CD4-positive, alpha-beta T cell treated with Interleukin-6 at 100 ng/mL for 8 hours (primary cell): Measurements from ENCODE around the gene OR4D1.

Source experiments
- DNase-seq: peaks from one replicate; pipeline ENCODE4 v3.0.0-alpha.2; 2020; ENCODE audit warnings: mixed read lengths, low spot score

The OR4D1 gene

DNA sequence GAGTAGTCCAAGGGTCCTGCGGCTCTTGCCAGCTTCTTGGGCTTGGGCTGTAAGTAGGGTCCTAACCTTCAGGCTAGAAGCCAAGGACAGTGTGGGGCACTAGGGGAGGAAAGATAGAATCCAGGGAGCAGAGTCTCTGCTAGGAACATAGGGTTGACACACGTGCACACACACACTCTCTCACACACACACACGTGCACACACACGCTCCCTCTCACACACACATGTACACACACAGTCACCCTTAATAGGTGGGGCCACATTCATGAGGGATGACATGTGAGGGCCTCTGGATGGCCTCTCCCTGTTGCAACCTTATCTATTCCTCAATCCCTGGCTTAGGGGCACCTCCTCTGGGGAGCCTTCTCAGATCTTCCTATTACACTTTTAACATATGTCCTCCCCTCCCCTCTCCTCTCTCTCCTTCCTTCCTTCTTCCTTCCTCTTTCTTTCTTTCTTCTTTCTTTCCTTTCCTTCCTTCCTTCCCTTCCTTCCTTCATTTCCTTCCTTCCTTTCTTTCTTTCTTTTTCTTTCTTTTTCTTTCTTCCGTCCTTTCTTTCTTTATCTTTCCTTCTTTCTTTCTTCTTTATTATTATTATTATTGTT, 47.4 kb downstream of the OR4D1 start:
- no peak for DNase-seq

DNA sequence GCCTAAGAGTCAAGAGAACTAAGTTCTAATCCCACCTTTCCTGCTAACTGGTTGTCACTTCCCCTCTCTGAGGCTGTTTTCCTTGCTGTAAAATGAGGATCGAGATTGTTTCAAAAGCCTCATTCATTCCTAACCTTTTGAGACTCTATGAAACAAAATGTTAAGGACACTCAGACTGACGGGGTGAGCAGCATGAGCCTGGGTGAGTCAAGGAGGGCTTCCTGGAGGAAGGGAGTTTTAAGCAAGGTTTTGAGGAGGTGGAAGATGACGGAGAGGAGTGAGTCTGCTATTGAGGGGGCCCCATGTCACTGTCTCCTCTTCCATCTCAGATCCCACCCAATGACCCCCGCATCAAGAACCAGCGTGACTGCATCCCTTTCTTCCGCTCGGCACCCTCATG, 48.4 kb downstream of the OR4D1 start:
- DNase-seq: no peak

DNA sequence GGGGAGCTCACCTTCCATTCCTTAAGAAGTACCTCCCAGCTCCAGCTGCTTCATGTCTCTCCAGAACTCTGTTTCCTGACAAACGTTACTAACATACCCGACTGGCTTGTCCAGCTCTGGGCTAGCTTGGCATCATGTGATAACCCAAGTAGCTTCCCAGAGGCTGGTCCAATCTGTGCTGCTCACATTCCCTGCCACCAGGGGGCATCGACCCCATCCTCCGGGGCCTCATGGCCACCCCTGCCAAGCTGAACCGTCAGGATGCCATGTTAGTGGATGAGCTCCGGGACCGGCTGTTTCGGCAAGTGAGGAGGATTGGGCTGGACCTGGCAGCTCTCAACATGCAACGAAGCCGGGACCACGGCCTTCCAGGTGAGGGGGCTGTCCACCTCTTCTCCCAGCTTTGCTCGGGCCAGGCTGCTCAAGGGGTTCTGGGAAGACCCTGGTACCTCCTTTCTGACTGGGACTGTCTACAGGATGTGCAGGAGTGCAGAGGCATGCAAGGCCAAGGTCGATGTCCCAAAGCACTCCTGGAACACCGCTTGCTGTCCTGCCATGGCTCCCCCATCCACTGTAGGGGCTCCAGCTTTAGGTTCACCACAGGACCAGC, 51.9 kb downstream of the OR4D1 start:
- DNase-seq: peak; percentile 46

DNA sequence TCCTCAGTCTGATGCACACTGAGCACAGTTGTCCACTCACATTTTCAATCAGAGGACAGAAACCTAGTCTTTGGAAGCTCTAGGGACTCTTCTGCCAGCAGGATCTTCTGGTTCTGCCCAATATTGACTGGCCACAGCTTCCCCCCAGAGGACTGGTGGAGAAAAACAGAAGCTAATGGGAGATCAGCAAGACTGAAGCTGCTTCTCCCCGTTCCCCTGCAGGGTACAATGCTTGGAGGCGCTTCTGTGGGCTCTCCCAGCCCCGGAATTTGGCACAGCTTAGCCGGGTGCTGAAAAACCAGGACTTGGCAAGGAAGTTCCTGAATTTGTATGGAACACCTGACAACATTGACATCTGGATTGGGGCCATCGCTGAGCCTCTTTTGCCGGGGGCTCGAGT, 54.7 kb downstream of the OR4D1 start:
- no peak for DNase-seq

DNA sequence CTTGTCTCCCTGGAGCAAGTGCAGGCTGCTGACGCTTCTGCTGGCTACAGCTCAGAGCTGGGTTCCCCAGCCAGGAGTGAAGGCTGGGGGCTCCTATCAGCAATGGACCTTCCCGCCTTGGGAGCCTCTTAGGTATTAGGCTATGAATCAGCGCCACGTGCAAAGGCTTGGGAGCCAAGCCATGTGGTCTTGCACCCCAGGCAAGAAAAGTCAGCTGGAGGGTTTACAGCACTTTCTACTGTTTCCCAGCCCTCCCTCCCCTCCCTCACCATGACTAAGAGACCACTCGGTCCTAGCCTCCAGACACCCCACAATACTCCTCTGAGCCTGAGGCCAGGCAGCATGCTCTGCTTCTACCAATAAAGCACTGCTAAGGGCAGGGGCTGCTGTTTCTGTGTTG, 56.6 kb downstream of the OR4D1 start:
- no peak for DNase-seq

DNA sequence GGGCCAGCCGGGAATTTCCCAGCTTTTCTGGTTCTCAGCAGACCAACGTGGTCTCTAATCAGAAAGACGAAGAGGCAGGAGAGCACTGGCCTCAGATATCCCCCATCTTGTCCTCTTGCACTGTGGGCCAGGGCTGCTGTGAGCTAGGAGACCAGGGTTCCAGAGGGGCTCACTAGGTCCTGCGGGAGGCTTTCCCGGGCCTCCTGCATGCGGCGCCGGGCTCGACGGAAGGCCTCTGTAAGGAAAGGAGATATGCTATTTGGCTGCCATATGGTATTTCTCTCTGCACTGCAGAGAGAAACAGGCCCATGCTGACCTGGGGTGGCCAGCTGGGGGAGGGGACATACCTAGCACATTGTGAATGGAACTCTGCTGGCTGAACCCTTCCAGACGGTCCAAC, 57.8 kb downstream of the OR4D1 start:
- no peak for DNase-seq

DNA sequence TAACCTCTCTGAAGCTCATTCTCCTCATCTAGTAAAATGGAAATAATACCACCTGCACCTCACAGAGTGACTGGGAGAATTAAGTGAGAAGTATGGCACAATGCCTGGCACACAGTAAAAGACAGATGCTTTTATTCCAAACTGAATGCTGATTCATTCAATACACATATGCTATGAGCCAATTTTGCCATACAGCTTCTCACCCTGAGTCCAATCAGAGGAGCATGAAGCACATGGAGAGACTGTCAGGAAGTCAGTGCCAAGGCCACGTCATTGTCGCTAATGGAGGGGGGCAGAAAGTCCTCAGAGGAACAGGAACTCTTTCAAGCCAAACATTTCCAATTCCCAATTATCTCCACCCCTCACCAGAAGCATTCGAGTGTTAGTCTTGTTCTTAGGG, 59.3 kb downstream of the OR4D1 start:
- no peak for DNase-seq

DNA sequence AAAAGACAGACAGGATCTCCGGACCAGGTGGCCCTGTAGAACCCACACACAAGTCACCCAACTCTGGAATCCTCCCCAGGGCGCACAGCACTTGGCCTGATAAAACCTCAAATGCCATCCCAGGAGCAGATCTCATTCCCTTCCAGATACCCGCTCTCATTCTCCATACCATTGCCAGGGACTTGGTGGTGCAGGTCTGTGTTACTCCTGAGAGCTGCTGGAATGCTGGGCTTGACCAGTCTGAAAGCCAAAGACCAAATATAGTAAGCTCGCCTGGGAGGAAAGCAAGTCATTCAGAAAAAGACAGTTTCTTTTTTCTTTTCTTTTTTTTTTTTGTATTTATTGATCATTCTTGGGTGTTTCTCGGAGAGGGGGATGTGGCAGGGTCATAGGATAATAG, 60.2 kb downstream of the OR4D1 start:
- no peak for DNase-seq
